K562 (cell line): ENCODE measurements around the gene METTL21C. TPM values are rescaled to one million over a fixed set of nuclear protein-coding genes. Genes with fewer than 3 reads are reported as not detected.
A peak's percentile ranks its signal among the peaks of the same experiment; 100 is the strongest.

ENCODE experiments used
- ATAC-seq: fragments of 200-7000 bp; cut with Tn5 transposase; 3 replicates; pipeline ENCODE4 v1.9.1; 2020; ENCODE audit warnings: moderate library complexity
- BruUV-seq: library from RNA; stranded (reverse); fragments of 400-500 nt; replicated peaks from 2 replicates; lab custom pipeline; 2021; lab: Mats Ljungman, UMichigan
- CTCF ChIA-PET: fragments of 300-600 bp; formaldehyde crosslinking; extraction: SDS; loops from one replicate; lab custom pipeline; 2021; ENCODE audit warnings: low intra/inter-chr PET ratio; lab: Yijun Ruan, JAX
- POLR2A ChIA-PET: fragments of 300-600, 350-650 bp; sonication (Branson Sonifier 250); formaldehyde crosslinking; extraction: SDS; loops from one replicate; lab custom pipeline; 2021; ENCODE audit warnings: antibody characterized with exemption, inconsistent platforms; lab: Yijun Ruan, JAX
- DNase-seq, 4 experiments: peaks; one replicate each; pipeline versions ENCODE4 v3.0.0 to v3.0.0-alpha.2; 2011 to 2018; ENCODE audit warnings: low spot score in 3 of 4, mixed read lengths in 3 of 4; ENCODE audit errors: extremely low read depth in 1 of 4
- FAIRE-seq: peaks from 2 replicates; lab custom pipeline; 2011; peaks lifted over from hg19 to GRCh38; lab: Jason Lieb, UNC
- H2AFZ ChIP-seq: 2 replicates; pipeline ENCODE4 v1.6.0; 2011; ENCODE audit warnings: low read depth, low read length, control low read depth, inconsistent platforms
- H3K27ac ChIP-seq: fragments of 200-600 bp; 3 replicates; pipeline ENCODE4 v1.8.0; 2011; ENCODE audit warnings: low read depth, mild to moderate bottlenecking, control low read depth, inconsistent platforms, low read length, moderate library complexity, mixed read lengths; ENCODE audit errors: extremely low read depth
- H3K27me3 ChIP-seq, 2 experiments: fragments of 300-600 bp in 1 of 2; 2 replicates in 1 of 2; 3 replicates in 1 of 2; pipeline versions ENCODE4 v1.6.0 to v1.8.0; 2011; ENCODE audit warnings: inconsistent platforms in 2 of 2, low read length in 2 of 2, mild to moderate bottlenecking in 1 of 2, mixed read lengths in 1 of 2, moderate library complexity in 1 of 2; ENCODE audit not compliant: control insufficient read depth in 2 of 2, insufficient read depth in 2 of 2
- H3K36me3 ChIP-seq: fragments of 300-600 bp; 3 replicates; pipeline ENCODE4 v1.8.0; 2011; ENCODE audit warnings: mild to moderate bottlenecking, low read length, inconsistent platforms; ENCODE audit not compliant: control insufficient read depth, insufficient read depth
- H3K4me1 ChIP-seq, 2 experiments: fragments of 200-600 bp in 1 of 2; replicated peaks in 1 of 2; 2 replicates in 1 of 2; 3 replicates in 1 of 2; pipeline versions ENCODE4 v1.5.1 to v1.8.0; 2011; ENCODE audit warnings: inconsistent platforms in 2 of 2, low read length in 2 of 2, mild to moderate bottlenecking in 1 of 2, mixed read lengths in 1 of 2, moderate library complexity in 1 of 2; ENCODE audit not compliant: control insufficient read depth in 2 of 2, insufficient read depth in 2 of 2
- H3K4me2 ChIP-seq: 2 replicates; pipeline ENCODE4 v1.6.1; 2011; ENCODE audit warnings: low read length, control low read depth, inconsistent platforms, mixed read lengths; ENCODE audit not compliant: insufficient read depth
- H3K4me3 ChIP-seq: fragments of 200-600 bp; sonication (generic), shearing (Covaris generic); 2 replicates; pipeline ENCODE4 v1.5.1; 2016; ENCODE audit warnings: control low read depth, inconsistent platforms
- H3K79me2 ChIP-seq: fragments of 200-600 bp; 3 replicates; pipeline ENCODE4 v1.8.0; 2011; ENCODE audit warnings: low read length, inconsistent platforms; ENCODE audit not compliant: control insufficient read depth, insufficient read depth
- H3K9ac ChIP-seq, 2 experiments: 2 replicates each; pipeline versions ENCODE4 v1.6.0 to v1.6.1; 2011; ENCODE audit warnings: low read depth in 2 of 2, low read length in 2 of 2, control low read depth in 1 of 2, inconsistent platforms in 1 of 2, mild to moderate bottlenecking in 1 of 2, mixed read lengths in 1 of 2; ENCODE audit not compliant: insufficient read depth in 1 of 2
- H3K9me1 ChIP-seq: one replicate; pipeline ENCODE4 v1.6.0; 2011; ENCODE audit warnings: inconsistent platforms, mild to moderate bottlenecking, low read length, moderate library complexity; ENCODE audit not compliant: control insufficient read depth, insufficient read depth
- H3K9me3 ChIP-seq: replicated peaks from 2 replicates; pipeline ENCODE4 v1.5.1; 2011; ENCODE audit warnings: low read depth, low read length, inconsistent platforms; ENCODE audit not compliant: control insufficient read depth, insufficient read depth
- H4K20me1 ChIP-seq: replicated peaks from 2 replicates; pipeline ENCODE4 v1.6.1; 2011; ENCODE audit warnings: low read length, inconsistent platforms, mixed read lengths; ENCODE audit not compliant: control insufficient read depth, insufficient read depth
- NR2C2 ChIP-seq, 2 experiments: fragments of 200-800 bp in 1 of 2; sonication (Bioruptor generic) in 1 of 2; sonication (generic) in 1 of 2; formaldehyde crosslinking in 1 of 2; IDR thresholded peaks; 2 replicates each; pipeline versions ENCODE4 v1.6.1 to v1.8.0; 2016 to 2022; ENCODE audit warnings: mild to moderate bottlenecking in 1 of 2, missing compliant biosample characterization in 1 of 2, missing genetic modification characterization in 1 of 2, missing genetic modification reagents in 1 of 2
- POLR2G ChIP-seq: fragments of 200-400 bp; formaldehyde crosslinking; IDR thresholded peaks from 2 replicates; pipeline ENCODE4 v1.6.1; 2017; ENCODE audit warnings: low read depth, mild to moderate bottlenecking, antibody characterized with exemption, low read length, moderate library complexity
- ZFP36 ChIP-seq: fragments of 150-350 bp; IDR thresholded peaks from 2 replicates; pipeline ENCODE4 v1.6.1; 2018; ENCODE audit warnings: low read length, low read depth; ENCODE audit not compliant: partially characterized antibody
- ZNF143 ChIP-seq: sonication (generic); formaldehyde crosslinking; IDR thresholded peaks from 2 replicates; pipeline ENCODE4 v1.9.0; 2022; ENCODE audit warnings: mild to moderate bottlenecking, missing genetic modification reagents
- WGBS: fragments of 100-300 bp; shearing (Covaris generic); methylation state at CpG from one replicate; pipeline ENCODE4 v1.1.6; 2016; ENCODE audit warnings: low coverage, mixed read lengths; ENCODE audit not compliant: insufficient coverage; ENCODE audit errors: missing lambda C conversion rate; 5-methylcytosine and 5-hydroxymethylcytosine counted together
- in situ Hi-C: fragments of 300-500 bp; cut with MboI; formaldehyde crosslinking; loops from 4 replicates; pipeline ENCODE4 v1.15.0; 2018; ENCODE audit warnings: inconsistent platforms, mixed read lengths
- intact Hi-C: fragments of 100-400 bp; cut with micrococcal nuclease; formaldehyde crosslinking; loops from 2 replicates; pipeline ENCODE4 v1.14.2; 2022
- polyA plus RNA-seq, 8 experiments: library from polyadenylated mRNA; depleted of rRNA in 4 of 8; stranded (reverse) in 5 of 8; unstranded in 3 of 8; fragments of >200 nt; fragmentation: Nextera tagmentation in 2 of 8; fragmentation: Illumina TruSeq in 1 of 8; extraction: Ambion mirVana in 2 of 8; extraction: Trizol in 1 of 8; gene quantifications; 2 replicates each; pipeline versions ENCODE4 v1.2.1 to v1.2.3, GENCODE V29; 2011 to 2014; ENCODE audit warnings: inconsistent platforms in 1 of 8, missing spikeins in 1 of 8
- total RNA-seq, 7 experiments: library from RNA; depleted of rRNA in 6 of 7; stranded (reverse); fragments of >200 nt in 6 of 7; fragmentation: Illumina TruSeq in 2 of 7; extraction: Trizol in 2 of 7; gene quantifications; 2 replicates each; pipeline versions ENCODE4 v1.2.1 to v1.2.3, GENCODE V29; 2011 to 2021; ENCODE audit warnings: low replicate concordance in 1 of 7

Gene METTL21C
- total and polyA plus RNA-seq, 9 of the 15 experiments (the other 6 are each of a cell fraction or from before 2014, with no cell fraction given) = not detected

DNA sequence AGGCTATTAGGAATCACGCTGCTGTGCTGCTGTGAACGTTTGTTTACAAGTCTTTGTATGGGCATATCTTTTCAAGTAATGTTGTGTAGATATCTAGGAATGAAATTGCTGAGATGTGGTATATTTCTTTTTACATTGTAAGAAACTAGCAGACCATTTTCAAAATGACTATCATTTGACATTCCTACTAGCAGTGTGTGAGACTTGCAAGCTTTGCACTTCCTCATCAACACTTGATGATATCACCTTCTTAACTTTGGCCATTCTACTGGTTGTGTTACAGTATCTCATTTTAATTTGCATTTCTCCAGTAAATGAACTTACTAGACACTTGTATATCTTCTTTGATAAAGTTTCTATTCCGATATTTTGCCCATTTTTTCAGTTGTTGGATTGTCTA, 12.1 kb downstream of the METTL21C start:
- no TSS peak for BruUV-seq

DNA sequence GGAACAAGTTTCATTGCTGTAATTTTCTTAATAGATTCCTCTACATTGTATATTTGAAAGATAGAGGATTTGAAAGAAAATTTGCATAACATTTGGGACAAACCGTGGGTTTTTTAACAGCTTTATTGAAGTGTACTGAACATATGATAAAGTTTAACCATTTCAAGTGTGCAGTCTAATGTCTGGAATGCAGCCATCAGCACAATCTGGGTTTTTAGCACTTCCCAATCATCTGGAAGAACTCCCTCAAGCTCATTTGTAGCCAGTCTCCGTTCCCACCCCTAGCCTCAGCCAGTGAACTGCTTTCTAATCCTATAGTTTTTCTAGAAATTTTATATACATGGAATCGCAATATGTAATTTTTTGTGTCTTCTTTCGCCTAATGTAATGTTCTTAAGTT, 12.6 kb downstream of the METTL21C start:
- Histone ChIP-seq H4K20me1 (no peaks in the 10 kb centered on the region), H3K36me3 (peaks cover 23% of the 10 kb centered on the region), H3K9me3 (no peaks in the 10 kb centered on the region), H3K9ac (no peak overlapping the region), H3K9me1 (no peaks in the 10 kb centered on the region), H3K79me2 (no peaks in the 10 kb centered on the region), H3K4me3 (no peak overlapping the region), H3K27ac (no peak overlapping the region), H2AFZ (no peak overlapping the region), H3K27me3 (no peaks in the 10 kb centered on the region; a peak in 1 of 5 replicates), H3K4me2 (no peak overlapping the region), H3K4me1 (no peaks in the 10 kb centered on the region)
- in situ Hi-C loops (no loop called here), intact Hi-C loops (no loop called here)
- ChIA-PET CTCF (no interaction called here), POLR2A (interaction anchor here (1.2 kb wide), 1 partner anchor 92 kb away, joined by 3 read pairs; no protein-coding TSS in a partner anchor)
- DNase-seq (no peak), FAIRE-seq (no peak), ATAC-seq (no peak)
- no TSS peak for BruUV-seq
- WGBS = 44% methylated on average over 2 of the region's 4 CpGs
- 0 out of 2 replicates have a peak, but pooled peaks have one; percentile 3 for TF ChIP-seq POLR2G
- no peak for TF ChIP-seq NR2C2 (CRISPR knock-in tag; IDR thresholded peaks at IDR 0.05)
- TF ChIP-seq NR2C2 (tag; IDR thresholded peaks at IDR 0.05) = no peak

More for the DNA sequence above, 12.1 kb downstream of the METTL21C start:
- no peaks in the 10 kb centered on the region for H3K79me2 ChIP-seq
- H3K4me3 ChIP-seq = no peak overlapping the region
- no peak for ATAC-seq
- 7% methylated on average over 3 of the region's 3 CpGs for WGBS
- no peaks in the 10 kb centered on the region for H4K20me1 ChIP-seq
- H3K27ac ChIP-seq = no peak overlapping the region
- no peak for FAIRE-seq
- H2AFZ ChIP-seq = no peak overlapping the region
- no peak for DNase-seq
- intact Hi-C loops = no loop called here
- ChIA-PET POLR2A (interaction anchor here (0.5 to 1.2 kb wide), 2 partner anchors 10 to 87 kb away, joined by 3 to 4 read pairs; no protein-coding TSS in a partner anchor), CTCF (no interaction called here)
- in situ Hi-C loops = no loop called here
- H3K4me1 ChIP-seq = no peaks in the 10 kb centered on the region
- peaks cover 18% of the 10 kb centered on the region for H3K36me3 ChIP-seq
- no peak overlapping the region for H3K4me2 ChIP-seq
- H3K9me3 ChIP-seq = no peaks in the 10 kb centered on the region
- H3K27me3 ChIP-seq = no peaks in the 10 kb centered on the region; a peak in 1 of 5 replicates
- TF ChIP-seq ZNF143 = no peak
- peak; percentile 15 for TF ChIP-seq ZFP36
- no peaks in the 10 kb centered on the region for H3K9me1 ChIP-seq
- no peak overlapping the region for H3K9ac ChIP-seq
